ENCODE results near the gene YWHAQ. TPM values are rescaled to one million over a fixed set of nuclear protein-coding genes. Genes with fewer than 3 reads are reported as not detected.

Gene YWHAQ
- total RNA-seq, 1 donor from 2014 or later: 191 TPM

DNA sequence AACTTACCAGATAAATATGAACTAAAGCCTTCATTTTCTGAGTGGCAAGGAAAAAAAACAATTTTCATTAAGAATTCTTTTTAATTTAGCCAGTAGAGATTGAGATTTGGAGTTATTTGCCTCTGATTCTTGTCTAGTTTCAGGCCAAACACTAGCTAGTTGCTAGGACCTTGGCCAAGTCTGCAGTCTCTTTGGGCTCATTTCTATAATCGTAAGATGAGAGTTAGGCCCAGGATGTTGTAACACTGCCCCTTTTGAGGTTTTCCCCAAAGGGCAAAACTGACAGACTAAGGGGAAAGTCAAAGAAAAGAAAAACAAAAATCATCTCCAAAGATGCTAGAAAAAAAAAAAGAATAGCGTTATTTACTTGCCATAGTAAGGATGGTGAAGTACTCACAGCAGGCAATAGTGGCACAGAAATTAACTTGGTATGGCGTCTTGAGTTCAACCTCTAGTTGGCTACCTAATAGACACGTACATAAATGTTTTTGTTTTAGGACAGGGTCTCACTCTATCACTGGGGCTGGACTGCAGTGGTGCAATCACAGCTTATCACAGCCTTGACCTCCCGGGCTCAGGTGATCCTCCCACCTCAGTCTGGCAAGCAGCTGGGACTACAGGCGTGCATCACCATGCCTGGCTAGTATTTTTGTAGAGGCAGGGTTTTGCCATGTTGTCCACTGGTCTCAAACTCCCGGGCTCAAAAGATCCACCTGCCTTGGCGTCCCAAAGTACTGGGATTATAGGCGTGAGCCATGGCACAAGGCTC lies 52.1 kb downstream of the YWHAQ start:
- TF ChIP-seq, protein P1, sequence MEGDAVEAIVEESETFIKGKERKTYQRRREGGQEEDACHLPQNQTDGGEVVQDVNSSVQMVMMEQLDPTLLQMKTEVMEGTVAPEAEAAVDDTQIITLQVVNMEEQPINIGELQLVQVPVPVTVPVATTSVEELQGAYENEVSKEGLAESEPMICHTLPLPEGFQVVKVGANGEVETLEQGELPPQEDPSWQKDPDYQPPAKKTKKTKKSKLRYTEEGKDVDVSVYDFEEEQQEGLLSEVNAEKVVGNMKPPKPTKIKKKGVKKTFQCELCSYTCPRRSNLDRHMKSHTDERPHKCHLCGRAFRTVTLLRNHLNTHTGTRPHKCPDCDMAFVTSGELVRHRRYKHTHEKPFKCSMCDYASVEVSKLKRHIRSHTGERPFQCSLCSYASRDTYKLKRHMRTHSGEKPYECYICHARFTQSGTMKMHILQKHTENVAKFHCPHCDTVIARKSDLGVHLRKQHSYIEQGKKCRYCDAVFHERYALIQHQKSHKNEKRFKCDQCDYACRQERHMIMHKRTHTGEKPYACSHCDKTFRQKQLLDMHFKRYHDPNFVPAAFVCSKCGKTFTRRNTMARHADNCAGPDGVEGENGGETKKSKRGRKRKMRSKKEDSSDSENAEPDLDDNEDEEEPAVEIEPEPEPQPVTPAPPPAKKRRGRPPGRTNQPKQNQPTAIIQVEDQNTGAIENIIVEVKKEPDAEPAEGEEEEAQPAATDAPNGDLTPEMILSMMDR (IDR thresholded peaks at IDR 0.05): no peak
- no peak for DNase-seq
- intact Hi-C loops (cut with DNase I): no loop called here

DNA sequence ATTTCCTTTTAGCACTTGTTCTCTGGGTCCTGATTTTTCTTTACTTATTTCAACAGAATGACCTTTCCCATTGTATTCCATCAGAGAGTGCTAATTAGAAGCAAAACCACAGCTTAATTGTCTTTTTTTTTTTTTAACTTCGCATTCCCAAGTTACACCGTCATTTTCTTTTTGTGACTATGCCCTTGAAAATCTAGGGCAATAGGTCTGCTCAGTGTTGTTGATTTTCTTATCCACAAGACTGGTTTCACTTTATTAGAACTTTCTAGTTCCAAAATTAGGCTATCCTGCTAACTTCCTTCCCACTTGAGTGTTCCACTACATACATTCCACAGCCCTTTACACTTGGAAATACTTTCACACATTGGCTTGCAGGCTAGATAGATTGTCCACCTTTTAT lies 56.5 kb downstream of the YWHAQ start:
- no peaks in the 10 kb centered on the region for H3K9me3 ChIP-seq
- DNase-seq: no peak
- H3K27me3 ChIP-seq: no peaks in the 10 kb centered on the region
- peaks cover 4% of the 10 kb centered on the region for H3K4me1 ChIP-seq
- peak; percentile 74 for ATAC-seq
- TF ChIP-seq, protein P1 (IDR thresholded peaks at IDR 0.05): no peak
- H3K36me3 ChIP-seq: no peaks in the 10 kb centered on the region
- H3K27ac ChIP-seq: peak overlapping the region; percentile 31
- no peak overlapping the region for H3K4me3 ChIP-seq
- intact Hi-C loops (cut with DNase I): no loop called here

More for the DNA sequence above, 52.1 kb downstream of the YWHAQ start:
- no peak for ATAC-seq
- Histone ChIP-seq H3K4me3 (no peak overlapping the region), H3K36me3 (peaks cover 12% of the 10 kb centered on the region), H3K9me3 (no peaks in the 10 kb centered on the region), H3K27ac (no peak overlapping the region), H3K4me1 (peaks cover 4% of the 10 kb centered on the region), H3K27me3 (no peaks in the 10 kb centered on the region)

DNA sequence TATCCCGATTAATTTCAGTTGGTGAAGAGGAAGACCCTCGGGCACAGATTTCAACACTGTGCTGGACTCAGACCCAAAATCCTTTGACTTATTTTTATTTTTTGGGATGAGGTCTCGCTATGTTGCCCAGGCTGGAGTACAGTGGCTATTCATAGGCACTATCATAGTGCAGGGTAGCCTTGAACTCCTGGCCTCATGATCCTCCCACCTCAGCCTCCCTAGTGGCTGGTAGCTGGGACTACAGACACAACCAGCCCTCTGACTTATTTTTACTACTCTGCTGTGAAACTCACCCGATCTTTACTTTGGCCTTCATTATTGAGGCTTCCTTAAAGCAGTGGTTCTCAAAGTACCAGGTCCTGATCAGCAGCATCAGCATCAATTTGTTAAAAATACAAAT lies 57.0 kb downstream of the YWHAQ start:
- no peak overlapping the region for H3K4me3 ChIP-seq
- TF ChIP-seq, protein P1 (IDR thresholded peaks at IDR 0.05): no peak

DNA sequence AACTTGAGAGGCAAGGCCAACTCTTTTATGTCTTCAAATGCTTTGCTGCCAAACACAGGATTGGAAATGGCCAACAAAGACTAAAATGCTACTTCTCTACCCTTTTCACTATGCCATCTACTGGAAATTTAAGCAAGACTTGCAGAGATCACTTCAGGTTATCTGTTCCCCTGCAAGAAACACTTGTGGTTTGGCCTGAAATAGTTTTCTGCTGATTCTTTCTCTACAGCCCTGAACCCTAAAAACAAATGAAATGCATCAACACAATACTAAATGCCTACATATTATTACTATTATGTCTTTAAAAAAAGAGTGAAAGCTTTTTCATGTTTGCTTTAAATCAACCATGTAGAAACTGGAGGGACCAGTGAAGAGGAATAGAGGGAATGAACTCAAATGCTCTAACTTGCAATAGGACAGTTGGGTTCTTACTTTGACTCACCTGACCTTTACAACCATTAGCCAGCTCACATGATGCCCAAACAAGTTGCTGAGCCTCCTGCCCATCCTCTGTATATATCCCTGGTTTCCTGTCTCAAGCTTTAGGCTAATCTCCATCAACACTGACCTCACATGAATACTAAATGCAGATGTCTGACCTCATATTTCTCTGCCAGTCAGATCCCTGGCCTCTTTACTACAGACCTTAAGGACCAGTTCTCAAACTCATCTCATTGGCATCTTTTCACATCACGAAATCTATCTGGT lies 57.6 kb downstream of the YWHAQ start:
- no peak for DNase-seq
- Histone ChIP-seq H3K4me3 (no peak overlapping the region), H3K9me3 (no peaks in the 10 kb centered on the region), H3K27me3 (no peaks in the 10 kb centered on the region), H3K36me3 (no peaks in the 10 kb centered on the region), H3K4me1 (peaks cover 2% of the 10 kb centered on the region), H3K27ac (no peak overlapping the region)
- intact Hi-C loops (cut with DNase I): no loop called here
- TF ChIP-seq, protein P1 (IDR thresholded peaks at IDR 0.05): no peak
- ATAC-seq: no peak

More for the DNA sequence above, 57.0 kb downstream of the YWHAQ start:
- Histone ChIP-seq H3K27ac (no peak overlapping the region), H3K27me3 (no peaks in the 10 kb centered on the region), H3K4me1 (peaks cover 4% of the 10 kb centered on the region), H3K9me3 (no peaks in the 10 kb centered on the region), H3K36me3 (no peaks in the 10 kb centered on the region)
- ATAC-seq: peak; percentile 36
- intact Hi-C loops (cut with DNase I): no loop called here
- no peak for DNase-seq

DNA sequence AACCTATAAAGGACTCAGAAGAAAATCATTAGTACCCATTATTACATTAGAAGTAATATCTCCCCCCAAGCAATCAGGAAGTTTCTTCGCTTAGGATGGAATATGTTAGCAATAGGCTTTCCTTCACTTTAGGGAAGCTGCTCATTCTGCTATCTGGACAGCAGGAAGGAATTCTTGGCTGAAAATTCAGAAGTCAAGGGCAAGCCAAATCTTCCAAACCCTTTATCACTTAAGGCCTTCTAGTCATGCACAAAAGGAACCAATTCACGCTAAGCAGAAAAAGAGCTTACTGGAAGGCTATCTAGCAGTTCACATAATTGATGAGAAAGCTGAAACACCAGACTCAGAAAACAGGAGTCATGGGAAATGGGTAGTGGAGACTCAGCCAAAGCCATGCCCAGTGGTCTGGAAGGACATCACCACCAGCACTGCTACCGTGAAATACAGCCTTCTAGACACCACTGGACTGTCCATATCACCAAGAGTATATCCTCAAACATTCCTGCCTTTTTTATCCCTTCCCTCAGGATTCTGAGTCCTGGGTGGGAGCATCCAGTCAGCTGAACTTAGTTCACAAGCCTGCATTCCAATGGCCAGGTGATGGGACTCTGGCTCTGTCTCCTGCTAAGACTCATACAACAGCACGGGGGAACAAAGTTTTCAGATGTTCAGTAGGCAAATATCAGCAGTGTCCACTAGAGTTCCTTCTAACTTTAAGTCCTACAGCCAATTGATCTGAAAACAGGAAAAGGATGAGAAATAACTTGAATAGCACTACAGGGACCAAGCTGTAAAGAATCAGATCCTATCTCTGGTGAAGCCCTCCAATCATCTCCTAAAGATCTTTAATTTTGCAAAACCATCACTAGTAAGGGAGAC lies 60.4 kb downstream of the YWHAQ start:
- no peaks in the 10 kb centered on the region for H3K9me3 ChIP-seq
- TF ChIP-seq, protein P1 (IDR thresholded peaks at IDR 0.05): no peak
- no peak for DNase-seq
- peaks cover 5% of the 10 kb centered on the region for H3K4me1 ChIP-seq
- intact Hi-C loops (cut with DNase I): no loop called here
- no peaks in the 10 kb centered on the region for H3K36me3 ChIP-seq
- no peak overlapping the region for H3K4me3 ChIP-seq
- no peaks in the 10 kb centered on the region for H3K27me3 ChIP-seq
- H3K27ac ChIP-seq: no peak overlapping the region
- no peak for ATAC-seq

Data from upper lobe of right lung (tissue), 1 donor.